ENCODE data around the gene ALKBH4.

The ALKBH4 gene

DNA sequence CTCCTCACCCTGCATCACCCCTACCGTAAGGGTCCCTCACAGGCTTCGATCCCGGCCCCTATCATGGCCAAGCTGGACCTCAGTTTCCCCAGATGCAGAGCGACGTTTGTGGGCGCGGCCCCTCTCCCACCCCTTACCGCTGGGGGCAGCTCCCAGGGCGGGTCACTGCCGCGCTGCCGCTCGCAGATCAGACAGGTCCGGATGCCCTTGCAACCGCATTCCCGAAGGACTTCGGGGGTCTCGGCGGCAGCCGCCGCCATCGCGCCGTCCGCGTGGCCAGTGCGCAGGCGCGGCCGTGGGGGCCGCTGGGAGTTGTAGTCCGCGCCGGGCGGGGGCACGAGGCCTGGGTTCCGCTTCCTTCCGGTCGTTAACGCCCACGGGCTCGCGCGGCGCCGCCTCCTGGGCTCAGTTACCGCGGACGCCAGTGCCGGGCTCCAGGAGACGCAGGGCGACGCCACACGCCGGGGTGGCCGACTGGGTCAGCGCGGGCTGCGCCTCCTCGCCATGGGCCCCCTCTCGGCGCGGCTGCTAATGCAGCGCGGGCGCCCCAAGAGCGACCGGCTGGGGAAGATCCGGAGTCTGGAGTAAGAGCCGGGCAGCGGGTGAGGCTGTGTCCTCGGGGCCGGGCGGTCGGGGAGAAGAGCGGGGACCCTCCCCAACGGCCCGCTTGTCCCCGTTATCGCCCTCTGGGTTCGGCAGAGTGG, at the start of gene ALKBH4, which contains the start of gene LRWD1:
Gene ALKBH4 (minus strand): TSS at position 287 of the 704 bp plus-strand sequence. CDS start 27 bp downstream, at position 260.
Gene LRWD1 (plus strand): TSS at position 408 of the 704 bp plus-strand sequence. CDS start 97 bp downstream, at position 505.
- TF ChIP-seq TAF1 (IDR thresholded peaks at IDR 0.05; ENCODE audit: low read depth) (peak; percentile 53), RAD21 (IDR thresholded peaks at IDR 0.05; ENCODE audit: low read depth) (no peak; the same call in 1 of the 2 replicates), TCF12 (IDR thresholded peaks at IDR 0.05; ENCODE audit: low read depth) (0 out of 2 replicates have a peak, but pooled peaks have one; percentile 15), EGR1 (IDR thresholded peaks at IDR 0.05) (peak; percentile 93), FOXM1 (IDR thresholded peaks at IDR 0.05; ENCODE audit: borderline replicate concordance, low read depth) (no peak), CREB1 (IDR thresholded peaks at IDR 0.05; ENCODE audit: low read depth) (no peak), YY1 (IDR thresholded peaks at IDR 0.05; ENCODE audit: low read depth) (peak; percentile 90), CEBPB (IDR thresholded peaks at IDR 0.05) (no peak), ZBTB7A (IDR thresholded peaks at IDR 0.05; ENCODE audit: low read depth) (no peak; the same call in 1 of the 2 replicates), USF1 (IDR thresholded peaks at IDR 0.05) (peak; percentile 66; the same call in 1 of the 2 replicates), TEAD4 (IDR thresholded peaks at IDR 0.05) (no peak; the same call in 1 of the 2 replicates), NFIC (IDR thresholded peaks at IDR 0.05) (no peak), EP300 (IDR thresholded peaks at IDR 0.05; ENCODE audit: borderline replicate concordance) (no peak), MAX (IDR thresholded peaks at IDR 0.05) (peak; percentile 83), REST (IDR thresholded peaks at IDR 0.05; ENCODE audit: low read depth) (no peak)

- TF ChIP-seq RAD21 (IDR thresholded peaks at IDR 0.05; ENCODE audit: low read depth), result peak; percentile 43; the same call in 1 of the 2 replicates
Measured at GRCh38 chr7:102479982-102480637, 15.4 kb upstream of the ALKBH4 start.

- peak; percentile 62; the same call in 1 of the 2 replicates for TF ChIP-seq TAF1 (IDR thresholded peaks at IDR 0.05; ENCODE audit: low read depth)
Measured at GRCh38 chr7:102478314-102479208, 13.9 kb upstream of the ALKBH4 start, which contains the start of gene POLR2J. Gene POLR2J, minus strand, starts transcription at chr7:102478922. Its CDS starts 62 bp downstream, at chr7:102478860.

GRCh38 chr7:102473271-102473991, 8.8 kb upstream of the ALKBH4 start:
- TF ChIP-seq TEAD4 (IDR thresholded peaks at IDR 0.05) (no peak), EGR1 (IDR thresholded peaks at IDR 0.05) (no peak), RAD21 (IDR thresholded peaks at IDR 0.05; ENCODE audit: low read depth) (no peak), ZBTB7A (IDR thresholded peaks at IDR 0.05; ENCODE audit: low read depth) (no peak)

DNA sequence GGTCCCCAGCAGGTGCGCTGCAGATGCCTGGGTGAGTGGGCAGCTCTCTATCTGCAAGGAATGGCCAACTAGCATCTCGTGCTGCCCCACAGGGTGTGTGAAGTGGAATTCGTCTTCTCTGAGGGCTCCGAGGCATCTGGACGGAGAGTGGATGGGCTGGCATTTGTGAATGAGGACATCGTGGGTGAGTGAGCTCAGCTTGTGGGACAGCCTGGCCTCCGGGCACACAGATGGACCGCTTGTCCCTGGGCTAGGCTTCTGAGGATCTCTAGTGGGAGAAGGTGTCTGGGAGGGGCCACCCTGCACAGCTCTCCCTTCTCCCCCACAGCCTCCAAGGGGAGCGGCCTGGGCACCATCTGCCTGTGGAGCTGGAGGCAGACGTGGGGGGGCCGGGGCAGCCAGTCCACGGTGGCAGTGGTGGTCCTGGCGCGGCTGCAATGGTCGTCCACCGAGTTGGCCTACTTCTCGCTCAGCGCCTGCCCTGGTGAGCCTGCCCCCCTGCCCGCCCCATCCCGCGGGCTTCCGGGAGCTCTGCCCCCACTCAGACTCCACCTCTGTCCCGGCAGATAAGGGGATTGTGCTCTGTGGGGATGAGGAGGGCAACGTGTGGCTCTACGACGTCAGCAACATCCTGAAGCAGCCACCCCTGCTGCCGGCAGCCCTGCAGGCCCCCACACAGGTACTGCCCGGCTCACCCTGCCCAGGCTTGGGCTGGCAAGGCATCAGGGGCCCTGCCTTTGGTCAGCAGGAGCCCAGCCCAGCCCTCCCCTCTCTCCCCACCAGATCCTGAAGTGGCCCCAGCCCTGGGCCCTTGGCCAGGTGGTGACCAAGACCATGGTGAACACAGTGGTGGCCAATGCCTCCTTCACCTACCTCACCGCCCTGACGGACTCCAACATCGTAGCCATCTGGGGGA, 7.7 kb upstream of the ALKBH4 start:
- TF ChIP-seq TCF12 (IDR thresholded peaks at IDR 0.05; ENCODE audit: low read depth), result no peak

- TF ChIP-seq NFIC (IDR thresholded peaks at IDR 0.05), result no peak
- no peak for TF ChIP-seq EGR1 (IDR thresholded peaks at IDR 0.05)
- no peak for TF ChIP-seq CREB1 (IDR thresholded peaks at IDR 0.05; ENCODE audit: low read depth)
- no peak for TF ChIP-seq EP300 (IDR thresholded peaks at IDR 0.05; ENCODE audit: borderline replicate concordance)
Measured at GRCh38 chr7:102471791-102472125, 7.1 kb upstream of the ALKBH4 start.

All from Ishikawa (cell line).